Right kidney (tissue), 9 donors: Measurements from ENCODE around the gene FAM83D.

Experiments used
- DNase-seq: peaks from one replicate; pipeline ENCODE4 v3.0.0-alpha.2; 2016
- long read RNA-seq, 8 donors: transcript quantifications; one replicate each; lab custom pipeline, GENCODE V29; 2026

Gene FAM83D
- long read RNA-seq, donor 1, transcript FAM83D-201 (4 exons, 2,475 nt), result major isoform, 6 of 6 reads
- long read RNA-seq, donor 1, partial matches to known transcripts, result 0 of 6 reads
- long read RNA-seq, donor 1, other reads (novel, unspliced or antisense), result 0 of 6 reads
- long read RNA-seq, donor 2, partial matches to known transcripts, result 0 of 4 reads
- long read RNA-seq, donor 2, other reads (novel, unspliced or antisense), result 0 of 4 reads
- long read RNA-seq, donor 3, partial matches to known transcripts, result 0 of 2 reads
- long read RNA-seq, donor 3, other reads (novel, unspliced or antisense), result 0 of 2 reads
- long read RNA-seq, donor 4, transcript FAM83D-201 (4 exons, 2,475 nt), result major isoform, 7 of 7 reads
- long read RNA-seq, donor 4, partial matches to known transcripts, result 0 of 7 reads
- long read RNA-seq, donor 4, other reads (novel, unspliced or antisense), result 0 of 7 reads
- long read RNA-seq, donor 5, transcript FAM83D-201 (4 exons, 2,475 nt), result major isoform, 9 of 9 reads
- long read RNA-seq, donor 5, partial matches to known transcripts, result 0 of 9 reads
- long read RNA-seq, donor 5, other reads (novel, unspliced or antisense), result 0 of 9 reads
- long read RNA-seq, donor 6, partial matches to known transcripts, result 0 of 1 reads
- long read RNA-seq, donor 6, other reads (novel, unspliced or antisense), result 0 of 1 reads
- long read RNA-seq, donor 7, transcript FAM83D-201 (4 exons, 2,475 nt), result major isoform, 6 of 11 reads
- long read RNA-seq, donor 7, partial matches to known transcripts, result 5 of 11 reads
- long read RNA-seq, donor 7, other reads (novel, unspliced or antisense), result 0 of 11 reads
- long read RNA-seq, donor 8, transcript FAM83D-201 (4 exons, 2,475 nt), result major isoform, 7 of 7 reads
- long read RNA-seq, donor 8, partial matches to known transcripts, result 0 of 7 reads
- long read RNA-seq, donor 8, other reads (novel, unspliced or antisense), result 0 of 7 reads

DNA sequence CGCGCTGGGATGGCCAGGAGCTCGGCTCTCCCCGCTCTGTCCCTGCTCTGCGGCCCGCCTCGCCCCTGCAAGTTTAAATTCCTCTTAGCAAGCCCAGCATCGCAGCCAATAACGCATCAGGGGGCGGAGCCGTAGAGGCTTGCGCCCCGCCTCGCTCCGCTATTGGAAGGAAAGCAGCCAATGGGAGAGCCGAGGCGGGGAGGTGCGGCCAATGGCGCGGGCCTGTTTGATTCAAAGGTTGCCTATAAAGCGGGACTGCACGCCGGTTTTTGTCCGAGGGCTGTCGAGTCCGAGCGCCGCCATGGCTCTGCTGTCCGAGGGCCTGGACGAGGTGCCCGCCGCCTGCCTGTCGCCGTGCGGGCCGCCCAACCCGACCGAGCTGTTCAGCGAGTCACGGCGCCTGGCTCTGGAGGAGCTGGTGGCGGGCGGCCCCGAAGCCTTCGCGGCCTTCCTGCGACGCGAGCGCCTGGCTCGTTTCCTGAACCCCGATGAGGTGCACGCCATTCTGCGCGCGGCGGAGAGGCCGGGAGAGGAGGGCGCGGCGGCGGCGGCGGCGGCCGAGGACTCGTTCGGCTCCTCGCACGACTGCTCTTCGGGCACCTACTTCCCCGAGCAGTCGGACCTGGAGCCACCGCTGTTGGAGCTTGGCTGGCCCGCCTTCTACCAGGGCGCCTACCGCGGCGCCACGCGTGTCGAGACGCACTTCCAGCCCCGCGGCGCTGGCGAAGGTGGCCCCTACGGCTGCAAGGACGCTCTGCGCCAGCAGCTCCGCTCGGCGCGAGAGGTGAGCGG, at the start of gene FAM83D:
FAM83D (plus strand) TSS at position 276 of the 792 bp plus-strand sequence; CDS start at position 302, 26 bp downstream.
- peak; percentile 92 for DNase-seq

GRCh38 chr20:38877483-38877882, 48.7 kb upstream of the FAM83D start:
- no peak for DNase-seq

DNA sequence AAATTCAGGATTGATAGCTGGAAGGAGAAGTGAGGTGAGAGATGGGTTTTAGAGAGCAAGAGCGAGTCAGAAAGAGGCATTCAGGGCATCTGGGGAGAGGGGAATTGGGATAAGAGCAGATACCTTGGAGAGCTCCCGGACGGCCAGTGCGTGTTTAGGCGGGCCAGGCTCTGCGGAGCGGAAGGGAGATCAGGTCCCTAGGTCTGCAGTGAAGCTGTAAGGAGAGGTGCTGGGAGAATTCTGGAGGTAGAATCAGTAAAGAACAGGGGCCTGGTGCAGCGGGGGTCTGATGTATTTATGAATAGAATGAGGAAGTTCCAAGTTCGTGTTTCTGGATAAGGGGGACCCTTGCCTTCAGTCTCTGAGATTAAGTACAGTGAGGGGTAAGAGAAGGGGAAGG, 47.4 kb upstream of the FAM83D start:
- peak; percentile 24 for DNase-seq

- no peak for DNase-seq
Observed at GRCh38 chr20:38880952-38881735, 45.1 kb upstream of the FAM83D start.

DNA sequence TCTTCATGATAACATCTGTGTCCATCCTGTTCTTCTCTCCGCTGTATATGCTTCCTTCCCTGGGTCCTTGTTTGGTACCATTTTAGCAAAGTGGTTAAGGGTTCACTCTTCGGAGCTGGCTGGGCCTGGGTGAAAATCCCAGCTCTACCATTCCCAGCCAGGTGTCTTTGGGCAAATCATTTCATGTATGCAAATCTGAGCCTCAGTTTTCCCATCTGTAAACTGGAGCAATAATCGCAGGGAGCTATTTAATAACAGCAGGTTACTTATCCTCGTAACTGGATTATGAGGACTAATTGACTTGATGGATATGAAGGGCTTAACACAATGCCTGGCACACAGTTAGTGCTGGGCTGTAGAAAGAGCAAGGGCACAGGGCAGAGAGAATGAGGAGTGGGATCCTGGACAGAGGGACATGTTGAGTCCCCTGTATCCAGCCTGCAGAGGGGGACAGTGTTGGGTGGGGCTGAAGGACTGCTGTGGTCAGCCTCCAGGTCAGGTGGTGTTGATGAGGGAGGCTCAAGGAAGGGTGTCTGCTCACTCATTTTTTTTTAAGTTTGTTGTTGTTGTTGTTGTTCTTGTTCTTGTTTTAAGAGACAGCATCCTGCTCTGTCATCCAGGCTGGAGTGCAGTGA, 44.3 kb upstream of the FAM83D start:
- no peak for DNase-seq

- DNase-seq, result no peak
Observed at GRCh38 chr20:38882600-38882999, 43.6 kb upstream of the FAM83D start.

- DNase-seq, result no peak
Observed at GRCh38 chr20:38883081-38883980, 42.9 kb upstream of the FAM83D start.

GRCh38 chr20:38883981-38884733, 42.1 kb upstream of the FAM83D start:
- no peak for DNase-seq

GRCh38 chr20:38885357-38885756, 40.9 kb upstream of the FAM83D start:
- no peak for DNase-seq

DNA sequence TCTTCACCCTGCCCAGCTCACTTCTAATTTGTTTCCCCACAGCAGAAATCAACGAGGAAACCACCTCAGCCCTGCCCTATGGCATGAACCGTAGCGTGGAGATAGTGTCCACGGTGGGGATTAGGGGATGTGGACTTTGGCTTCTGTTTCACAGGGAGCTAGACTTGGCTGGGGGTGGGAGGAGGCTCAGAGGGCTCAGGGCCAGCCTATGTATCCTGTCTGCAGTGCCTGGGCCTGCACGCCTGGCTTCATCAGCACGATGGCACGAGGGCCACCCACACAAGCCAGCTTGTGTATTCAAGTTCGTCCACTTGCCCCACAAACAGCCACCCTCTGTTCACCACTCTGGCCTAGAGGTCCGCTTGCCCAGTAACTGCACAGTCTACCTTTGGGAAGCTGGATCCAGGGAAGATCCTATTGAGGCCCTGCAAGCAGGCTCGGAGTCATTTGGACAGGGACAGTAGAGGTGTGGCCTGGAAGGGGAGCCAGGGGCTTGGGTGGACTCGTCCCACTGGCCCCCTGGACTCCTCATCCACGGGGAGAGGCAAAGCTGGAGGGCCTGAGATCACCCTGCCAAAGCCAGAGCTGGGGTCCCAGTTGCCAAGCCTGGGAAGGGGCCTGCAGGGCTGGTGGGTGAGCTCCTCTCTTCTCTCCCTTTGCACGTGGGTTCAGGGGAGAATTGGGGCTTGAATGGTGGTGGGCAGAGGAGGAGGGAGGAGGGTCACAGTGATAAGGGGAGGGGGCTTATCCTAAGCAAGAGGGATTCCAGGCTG, 38.0 kb upstream of the FAM83D start:
- no peak for DNase-seq

GRCh38 chr20:38889050-38889449, 37.2 kb upstream of the FAM83D start:
- no peak for DNase-seq

- no peak for DNase-seq
Observed at GRCh38 chr20:38889792-38890496, 36.3 kb upstream of the FAM83D start.

GRCh38 chr20:38890497-38890818, 35.8 kb upstream of the FAM83D start:
- no peak for DNase-seq

DNA sequence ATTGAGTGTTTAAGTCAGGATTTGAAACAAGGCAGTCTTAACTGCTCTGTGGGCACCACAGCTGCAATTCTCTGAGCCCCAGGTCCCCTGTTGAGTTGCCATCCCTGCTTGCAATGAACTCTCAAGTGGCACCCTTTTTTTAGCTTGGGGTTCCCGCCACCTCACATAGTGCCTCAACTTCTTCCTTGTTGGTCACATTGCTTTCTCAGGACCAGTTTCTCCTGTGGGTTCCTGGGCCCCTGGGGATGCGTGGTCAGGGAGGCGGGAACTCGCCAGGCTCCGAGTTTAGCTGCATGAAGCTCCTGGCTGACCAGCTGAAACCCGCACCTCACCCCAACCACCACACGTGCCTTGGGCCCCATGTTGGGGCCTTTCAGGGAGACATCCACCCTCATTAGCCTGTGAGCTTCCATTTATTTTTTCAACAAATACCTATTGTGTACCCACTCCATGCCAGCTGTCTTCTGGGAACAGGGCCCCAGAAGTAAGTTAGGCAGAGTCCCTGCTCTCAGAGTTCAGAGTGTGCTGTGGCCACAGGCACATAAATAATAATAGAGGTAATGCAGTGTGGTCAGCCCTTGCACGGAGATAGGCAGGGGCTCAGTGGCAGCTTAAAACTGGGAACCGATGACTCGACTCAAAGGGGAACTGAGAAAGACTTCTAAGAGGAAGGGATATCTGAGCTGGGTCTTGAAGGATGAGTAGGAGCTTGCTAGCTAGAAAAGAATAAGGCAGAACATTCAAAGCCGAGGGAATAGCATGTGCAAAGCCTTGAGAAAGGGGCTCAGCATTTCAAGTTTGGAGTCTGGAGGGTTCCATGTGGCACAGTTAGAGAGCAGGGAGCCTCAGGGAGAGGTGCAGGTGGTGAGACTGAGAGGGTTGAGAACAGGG, 33.9 kb upstream of the FAM83D start:
- no peak for DNase-seq

- DNase-seq, result no peak
Observed at GRCh38 chr20:38893056-38893564, 33.1 kb upstream of the FAM83D start.

DNA sequence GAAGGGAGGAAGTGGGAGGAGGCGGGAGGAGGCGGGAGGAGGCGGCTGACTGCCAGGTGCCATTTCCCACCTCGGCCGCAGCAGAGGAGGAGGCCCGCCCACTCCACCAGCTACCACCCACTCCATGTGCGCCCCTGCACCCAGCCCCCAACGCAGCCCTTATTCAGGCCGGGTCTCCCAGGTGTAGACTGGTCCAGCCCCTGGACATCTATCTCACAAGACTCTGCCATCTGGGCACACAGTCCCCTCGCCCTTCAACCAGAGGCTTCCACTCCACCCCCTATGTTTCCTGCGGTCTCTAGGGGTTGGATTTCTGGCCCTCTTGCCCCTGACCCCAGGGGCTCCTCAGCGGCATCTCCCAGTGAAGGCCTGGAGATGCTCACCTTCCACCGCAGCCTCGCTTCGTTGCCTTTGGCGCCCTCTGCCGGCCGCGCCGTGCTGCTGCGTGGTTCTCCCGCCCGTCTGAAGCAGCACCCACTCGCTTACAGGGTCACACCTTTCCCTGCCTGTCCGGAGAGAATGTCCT, 32.6 kb upstream of the FAM83D start:
- DNase-seq, result peak; percentile 28
